CD4-positive, alpha-beta T cell treated with Interleukin-10 for 1 hour (primary cell): ENCODE measurements around the gene MINDY4B.
A peak's percentile ranks its signal among the peaks of the same experiment; 100 is the strongest.

Experiments
- DNase-seq: peaks from one replicate; pipeline ENCODE4 v3.0.0-alpha.2; 2020

MINDY4B gene

GRCh38 chr3:150905339-150905738 is at the start of gene MINDY4B:
TSS of gene MINDY4B (minus strand) at chr3:150905439. CDS start at chr3:150905439, 0 bp downstream.
- DNase-seq: no peak

DNA sequence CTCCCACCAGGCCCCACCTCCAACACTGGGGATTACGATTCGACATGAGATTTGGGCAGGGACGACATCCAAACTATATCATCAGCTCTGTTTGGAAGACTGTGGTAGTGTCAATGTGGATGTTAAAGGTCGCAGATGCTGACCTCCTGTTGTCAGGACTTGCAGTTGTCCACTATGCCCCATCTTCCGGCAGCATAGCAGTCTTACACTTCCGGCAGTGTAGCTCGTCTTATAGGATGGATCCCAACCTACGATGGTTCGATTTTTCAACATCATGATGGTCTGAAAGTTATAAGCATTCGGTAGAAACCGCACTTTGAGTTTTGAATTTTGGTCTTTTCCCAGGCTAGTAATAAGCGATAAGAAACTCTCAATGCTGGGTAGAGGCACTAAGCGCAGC is 46.7 kb upstream of the MINDY4B start:
- DNase-seq: no peak

- DNase-seq: no peak
These were observed 40.2 kb upstream of the MINDY4B start for GRCh38 chr3:150945226-150946032.

- no peak for DNase-seq
These were observed 37.0 kb upstream of the MINDY4B start for GRCh38 chr3:150942221-150942620.

GRCh38 chr3:150936693-150937092 is 31.5 kb upstream of the MINDY4B start:
- DNase-seq: no peak

GRCh38 chr3:150933473-150933995 is 28.3 kb upstream of the MINDY4B start:
- no peak for DNase-seq

- no peak for DNase-seq
These were observed 26.5 kb upstream of the MINDY4B start for GRCh38 chr3:150931745-150932144.

DNA sequence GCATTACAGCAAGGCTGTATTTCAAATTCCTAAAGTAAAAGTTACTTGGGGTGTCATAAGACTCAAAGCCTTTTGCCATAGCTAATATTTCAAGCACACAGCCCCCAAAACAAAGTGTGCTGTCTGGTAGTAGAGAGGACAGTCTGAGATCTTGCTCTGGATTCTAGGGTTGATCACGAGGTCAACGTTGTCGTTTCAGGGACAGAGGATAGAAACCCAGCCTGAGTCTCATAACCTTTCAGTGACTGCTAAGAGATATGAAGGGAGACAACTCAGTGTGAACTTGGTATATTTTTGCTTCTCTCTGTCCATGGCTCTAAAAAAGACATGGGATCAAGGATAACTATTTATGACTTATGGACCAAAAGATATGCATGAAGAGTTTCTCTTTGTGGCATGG is 25.6 kb upstream of the MINDY4B start:
- no peak for DNase-seq

DNA sequence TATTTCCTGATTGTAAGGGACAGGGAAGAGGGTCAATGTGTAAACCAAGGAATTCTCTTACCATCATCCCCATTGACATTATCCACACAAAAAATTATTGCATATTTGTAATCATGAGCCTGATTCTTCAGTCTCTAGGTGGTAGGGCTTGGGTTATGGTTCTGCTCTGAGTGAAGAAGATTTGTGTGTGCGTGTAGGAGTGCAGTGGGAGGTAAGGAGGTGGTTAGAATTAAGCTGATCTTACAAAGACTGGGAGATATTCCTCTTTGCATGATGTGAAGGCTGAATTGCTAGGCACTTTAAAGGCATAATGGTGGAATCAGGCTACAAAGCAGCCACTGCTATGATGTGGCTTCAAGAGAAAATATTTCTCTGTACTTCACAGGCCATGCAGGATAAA is 23.0 kb upstream of the MINDY4B start:
- no peak for DNase-seq

- DNase-seq: no peak
These were observed 21.1 kb upstream of the MINDY4B start for GRCh38 chr3:150926328-150926727.

DNA sequence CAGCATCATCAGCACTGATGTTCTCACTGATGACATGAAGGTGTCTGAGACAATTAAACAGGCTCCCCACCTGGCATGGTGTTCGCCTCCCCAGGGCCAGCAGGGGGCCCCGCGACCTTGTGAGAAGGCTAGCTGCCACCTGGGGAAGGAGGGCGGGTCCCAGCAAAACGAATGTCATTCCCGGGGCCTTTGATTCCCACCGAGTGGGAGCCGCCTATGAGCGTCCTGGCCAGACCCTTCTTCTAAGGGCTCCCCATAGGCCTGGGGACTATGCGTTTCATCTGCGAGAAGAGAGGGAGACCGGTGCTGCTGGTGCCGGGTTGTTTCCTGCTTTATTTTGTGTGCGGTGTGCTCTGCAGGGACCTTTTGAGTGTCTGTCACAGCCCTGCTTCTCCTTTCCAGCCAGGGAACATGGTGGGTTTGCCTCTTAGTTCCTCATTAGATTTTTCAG is 20.5 kb upstream of the MINDY4B start:
- DNase-seq: peak; percentile 38

DNA sequence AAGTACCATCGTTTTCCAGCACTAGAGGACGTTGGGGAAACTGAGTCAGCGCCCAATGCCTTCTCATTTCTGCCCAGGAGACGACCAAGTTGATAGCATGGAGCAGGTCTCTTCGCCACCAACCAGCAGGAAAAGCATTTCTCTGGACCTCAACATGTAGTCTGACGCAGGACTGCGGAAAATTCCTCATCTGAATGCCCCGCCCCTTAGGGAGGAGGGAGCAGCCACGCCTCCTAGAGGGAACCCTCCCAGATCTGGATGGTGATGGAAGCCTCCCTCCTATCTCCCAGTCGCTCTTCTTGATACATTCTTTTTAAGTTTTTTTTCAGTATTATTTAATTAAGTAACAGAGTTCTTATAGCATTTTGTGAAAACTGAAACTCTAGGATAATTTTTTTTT is 17.4 kb upstream of the MINDY4B start:
- no peak for DNase-seq

- DNase-seq: no peak
These were observed 16.0 kb upstream of the MINDY4B start for GRCh38 chr3:150921209-150921608.

- DNase-seq: no peak
These were observed 15.0 kb upstream of the MINDY4B start for GRCh38 chr3:150920236-150920635.

DNA sequence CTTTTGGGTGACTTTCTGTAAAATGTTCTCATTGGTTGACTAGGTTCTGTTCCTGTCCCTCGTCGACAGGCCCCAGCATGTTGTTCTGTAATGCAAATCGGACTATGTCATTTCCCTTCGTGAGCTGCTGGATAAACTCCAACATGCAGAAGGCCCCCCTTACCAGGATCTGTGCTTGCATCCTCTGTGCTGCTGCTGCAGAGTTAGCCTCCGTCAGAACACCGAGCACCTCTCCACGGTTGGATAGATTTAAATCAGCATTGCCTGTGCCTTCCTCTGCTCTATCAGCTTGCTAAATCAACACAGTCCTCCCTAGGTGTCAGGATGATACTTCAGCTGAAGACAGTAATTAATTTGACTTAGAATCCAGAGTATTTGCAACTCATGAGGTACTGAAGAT is 12.7 kb upstream of the MINDY4B start:
- DNase-seq: no peak

GRCh38 chr3:150913133-150913922 is 8.1 kb upstream of the MINDY4B start:
- DNase-seq: no peak

DNA sequence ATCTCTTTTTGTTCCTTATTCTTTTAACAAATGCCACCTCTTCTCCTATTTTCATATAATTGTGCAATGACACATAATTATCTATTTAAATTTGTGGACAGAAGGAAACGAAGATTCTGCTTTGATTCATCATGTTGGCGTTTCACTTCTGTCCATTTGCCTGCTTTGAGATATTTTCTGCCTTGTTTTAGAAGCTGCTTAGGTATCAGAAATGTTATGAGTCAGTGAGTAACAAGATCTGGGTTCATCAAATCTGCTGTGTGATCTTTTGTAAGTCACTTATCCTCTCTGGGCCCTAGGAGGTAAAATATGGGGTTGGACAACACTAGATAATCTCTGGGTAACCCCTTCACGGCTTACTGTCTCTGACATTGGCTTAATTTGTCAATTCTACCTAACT is 7.3 kb upstream of the MINDY4B start:
- no peak for DNase-seq

DNA sequence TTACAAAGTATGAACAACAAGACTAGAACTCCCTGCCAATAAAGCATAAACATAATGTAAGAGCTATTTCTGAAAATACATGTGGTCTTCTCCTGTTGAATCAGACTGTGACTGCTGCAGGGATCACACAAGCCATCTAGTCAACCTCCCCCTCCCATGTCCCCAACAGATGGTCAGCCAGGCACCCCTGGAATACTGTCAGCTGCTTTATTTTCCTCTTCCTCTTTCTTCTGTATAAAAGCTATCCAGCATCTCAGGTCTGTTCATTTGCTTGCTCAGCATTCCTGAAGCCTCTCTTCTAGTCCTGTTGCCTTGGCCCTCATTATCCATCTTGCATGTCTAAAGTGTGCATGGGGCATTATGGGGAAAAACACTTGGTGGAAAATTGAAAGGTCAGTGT is 6.5 kb upstream of the MINDY4B start:
- DNase-seq: no peak

- DNase-seq: no peak
These were observed 1.2 kb upstream of the MINDY4B start for GRCh38 chr3:150906461-150906860.

- no peak for DNase-seq
These were observed 507 bp upstream of the MINDY4B start for GRCh38 chr3:150905746-150906145.

DNA sequence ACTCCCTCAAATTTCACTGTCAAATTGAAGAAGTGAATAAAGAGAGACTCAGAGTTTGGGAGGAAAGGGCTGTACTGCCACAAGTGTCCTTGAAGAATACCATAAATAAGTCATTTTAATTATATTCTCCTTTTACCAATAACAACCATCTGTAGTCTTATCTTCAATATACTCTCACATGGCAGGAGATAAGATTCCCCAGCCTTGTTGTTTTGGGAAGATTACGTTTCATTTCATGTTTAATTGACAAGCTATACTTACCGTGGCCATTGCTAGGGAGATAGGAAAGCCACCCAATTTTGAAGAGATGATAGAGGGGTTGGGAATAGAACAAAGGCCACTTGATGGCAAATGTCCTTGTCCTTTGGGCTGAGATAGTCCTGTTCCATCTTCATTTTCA is 2.3 kb downstream of the MINDY4B start:
- DNase-seq: no peak

DNA sequence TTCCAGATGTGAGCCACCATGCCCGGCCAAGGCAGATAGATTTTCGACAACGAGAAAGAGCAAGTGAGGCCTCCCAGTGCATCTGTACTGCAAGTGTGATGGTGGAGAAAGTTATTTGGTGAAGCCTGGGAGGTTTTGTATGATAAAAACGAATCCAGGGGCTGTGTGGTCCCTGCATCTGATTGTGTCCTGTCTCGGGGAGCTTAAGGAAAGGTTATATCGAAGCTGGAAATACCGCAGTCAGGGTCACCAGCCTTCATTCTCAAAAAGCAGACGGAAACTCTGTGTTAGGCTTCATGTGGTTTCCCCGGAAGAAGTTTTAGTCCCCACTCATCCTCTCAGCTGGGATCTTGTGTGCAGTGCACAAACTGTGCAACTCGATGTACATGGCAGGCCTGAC is 3.4 kb downstream of the MINDY4B start:
- no peak for DNase-seq

DNA sequence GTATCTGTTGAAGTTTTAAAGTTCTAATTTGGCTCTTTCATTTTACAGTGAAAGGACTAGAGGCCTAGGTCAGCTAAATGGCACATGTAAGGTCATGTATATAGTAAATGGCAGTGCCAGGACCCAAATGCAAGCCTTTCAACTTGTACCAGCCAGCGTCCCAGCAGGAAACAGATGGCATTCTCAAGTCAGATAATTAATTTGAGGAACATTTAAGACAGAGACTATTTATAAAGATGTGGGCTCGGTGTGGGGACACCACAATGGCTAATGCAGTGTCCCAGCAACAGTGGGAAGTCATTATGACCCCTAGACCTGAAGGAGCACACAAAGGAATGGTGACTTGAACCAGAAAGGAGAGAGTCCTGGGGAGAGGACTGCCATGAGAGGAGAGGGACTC is 6.1 kb downstream of the MINDY4B start:
- no peak for DNase-seq
